Neural cell (in vitro differentiated cells): ENCODE measurements around the gene FBXO8.

ENCODE experiments used
- EZH2 ChIP-seq: fragments of 200-600, 300-800 bp; shearing (Covaris generic), sonication (generic); IDR thresholded peaks from 2 replicates; pipeline ENCODE4 v1.6.1; 2014; ENCODE audit warnings: antibody characterized with exemption, low read length, borderline replicate concordance, mild to moderate bottlenecking; ENCODE audit not compliant: insufficient read depth, poor library complexity, severe bottlenecking
- POLR2AphosphoS5 ChIP-seq: IDR thresholded peaks from 2 replicates; pipeline ENCODE4 v1.6.1; 2012
- TF ChIP-seq, protein P1 (sequence below): fragments of 450-650 bp; IDR thresholded peaks from 2 replicates; pipeline ENCODE4 v1.5.1; 2014; ENCODE audit warnings: antibody characterized with exemption, mild to moderate bottlenecking, moderate library complexity; ENCODE audit not compliant: poor library complexity, severe bottlenecking

DNA sequence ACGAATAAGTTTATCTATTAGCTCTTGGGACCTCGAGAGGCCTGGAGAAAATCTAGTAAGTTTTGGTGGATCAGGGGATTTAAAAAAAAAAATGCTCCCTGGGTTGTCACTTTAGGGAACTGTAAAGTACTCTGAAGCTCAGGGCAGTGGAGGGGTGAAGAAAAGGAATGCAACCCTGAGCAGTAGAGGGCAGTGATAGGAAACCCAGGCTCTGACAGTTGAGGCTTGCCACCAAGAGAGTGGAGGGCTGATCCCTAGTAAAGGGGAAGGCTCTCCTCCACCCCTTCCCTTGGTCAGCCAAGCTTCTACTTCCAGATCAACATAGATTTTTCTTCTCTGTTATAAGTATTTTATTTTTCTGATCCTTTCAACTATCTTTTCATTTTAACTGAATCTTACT lies 73.1 kb downstream of the FBXO8 start:
- TF ChIP-seq EZH2 (no peak), POLR2AphosphoS5 (no peak)
- TF ChIP-seq, protein P1, sequence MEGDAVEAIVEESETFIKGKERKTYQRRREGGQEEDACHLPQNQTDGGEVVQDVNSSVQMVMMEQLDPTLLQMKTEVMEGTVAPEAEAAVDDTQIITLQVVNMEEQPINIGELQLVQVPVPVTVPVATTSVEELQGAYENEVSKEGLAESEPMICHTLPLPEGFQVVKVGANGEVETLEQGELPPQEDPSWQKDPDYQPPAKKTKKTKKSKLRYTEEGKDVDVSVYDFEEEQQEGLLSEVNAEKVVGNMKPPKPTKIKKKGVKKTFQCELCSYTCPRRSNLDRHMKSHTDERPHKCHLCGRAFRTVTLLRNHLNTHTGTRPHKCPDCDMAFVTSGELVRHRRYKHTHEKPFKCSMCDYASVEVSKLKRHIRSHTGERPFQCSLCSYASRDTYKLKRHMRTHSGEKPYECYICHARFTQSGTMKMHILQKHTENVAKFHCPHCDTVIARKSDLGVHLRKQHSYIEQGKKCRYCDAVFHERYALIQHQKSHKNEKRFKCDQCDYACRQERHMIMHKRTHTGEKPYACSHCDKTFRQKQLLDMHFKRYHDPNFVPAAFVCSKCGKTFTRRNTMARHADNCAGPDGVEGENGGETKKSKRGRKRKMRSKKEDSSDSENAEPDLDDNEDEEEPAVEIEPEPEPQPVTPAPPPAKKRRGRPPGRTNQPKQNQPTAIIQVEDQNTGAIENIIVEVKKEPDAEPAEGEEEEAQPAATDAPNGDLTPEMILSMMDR, result no peak
